ENCODE data around the gene TTC39C.
"Not testable (repeated sequence)": the region's sequence is repeated elsewhere in the genome, so short reads cannot be mapped to it uniquely, and the experiment has no call there.

Gene TTC39C

GRCh38 chr18:24118750-24119577, 104.4 kb downstream of the TTC39C start:
- Histone ChIP-seq H3K9ac (ENCODE audit: low read depth, low read length) (no peak overlapping the region), H3K9me3 (ENCODE audit: control insufficient read depth, insufficient read depth, low read length) (no peaks in the 10 kb centered on the region), H3K4me1 (ENCODE audit: insufficient read depth, low read length) (no peaks in the 10 kb centered on the region), H3K36me3 (ENCODE audit: insufficient read depth, low read length) (no peaks in the 10 kb centered on the region; the same call in 1 of the 2 replicates)

DNA sequence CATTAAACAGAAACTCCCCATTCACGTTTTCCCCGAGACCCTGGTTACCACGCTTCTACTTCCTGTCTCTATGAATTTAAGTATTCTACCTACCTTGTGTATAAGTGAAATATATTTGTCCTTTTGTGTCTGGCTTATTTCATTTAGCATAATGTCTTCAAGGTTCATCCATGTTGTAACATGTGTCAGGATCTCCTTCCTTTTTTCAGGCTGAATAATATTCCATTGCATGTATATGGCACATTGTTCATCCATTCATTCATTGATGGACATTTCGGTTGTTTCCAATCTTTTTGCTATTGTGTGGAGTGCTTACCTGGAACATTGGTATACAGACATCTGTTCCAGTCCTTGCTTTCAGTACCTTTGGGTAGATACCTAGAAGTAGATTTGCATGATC, 106.1 kb downstream of the TTC39C start:
- Histone ChIP-seq H3K36me3 (ENCODE audit: insufficient read depth, low read length) (no peaks in the 10 kb centered on the region; the same call in 1 of the 2 replicates), H3K4me1 (ENCODE audit: insufficient read depth, low read length) (no peaks in the 10 kb centered on the region), H3K9ac (ENCODE audit: low read depth, low read length) (no peak overlapping the region), H3K9me3 (ENCODE audit: control insufficient read depth, insufficient read depth, low read length) (no peaks in the 10 kb centered on the region)

GRCh38 chr18:24121625-24122024, 107.1 kb downstream of the TTC39C start:
- H3K9me3 ChIP-seq (ENCODE audit: control insufficient read depth, insufficient read depth, low read length), result no peaks in the 10 kb centered on the region
- H3K36me3 ChIP-seq (ENCODE audit: insufficient read depth, low read length), result no peaks in the 10 kb centered on the region; the same call in 1 of the 2 replicates
- no peaks in the 10 kb centered on the region for H3K4me1 ChIP-seq (ENCODE audit: insufficient read depth, low read length)
- H3K9ac ChIP-seq (ENCODE audit: low read depth, low read length), result no peak overlapping the region

- H3K9ac ChIP-seq (ENCODE audit: low read depth, low read length), result no peak overlapping the region
- H3K9me3 ChIP-seq (ENCODE audit: control insufficient read depth, insufficient read depth, low read length), result no peaks in the 10 kb centered on the region
- no peaks in the 10 kb centered on the region; the same call in 1 of the 2 replicates for H3K36me3 ChIP-seq (ENCODE audit: insufficient read depth, low read length)
- H3K4me1 ChIP-seq (ENCODE audit: insufficient read depth, low read length), result no peaks in the 10 kb centered on the region
Observed at GRCh38 chr18:24126155-24126961, 111.8 kb downstream of the TTC39C start.

DNA sequence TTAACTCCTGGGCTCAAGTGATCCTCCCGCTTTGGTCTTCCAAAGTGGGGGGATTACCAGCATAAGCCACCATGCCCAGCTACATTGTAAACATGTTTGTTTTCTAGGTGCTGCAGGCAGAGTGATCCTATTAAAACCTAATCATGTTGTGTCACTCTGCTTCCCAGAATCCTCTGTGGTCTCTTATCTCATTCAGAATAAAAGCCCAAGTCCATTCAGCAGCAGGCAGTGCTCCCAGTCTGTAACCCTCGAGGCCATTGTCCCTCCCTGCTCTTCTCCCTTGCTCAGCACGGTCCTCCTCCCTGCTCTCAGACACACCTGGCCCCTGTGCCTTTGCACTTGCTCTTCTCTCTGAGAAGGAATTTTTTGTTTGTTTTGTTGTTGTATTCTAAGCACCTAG, 113.2 kb downstream of the TTC39C start:
- Histone ChIP-seq H3K4me1 (ENCODE audit: insufficient read depth, low read length) (no peaks in the 10 kb centered on the region), H3K9ac (ENCODE audit: low read depth, low read length) (no peak overlapping the region), H3K9me3 (ENCODE audit: control insufficient read depth, insufficient read depth, low read length) (no peaks in the 10 kb centered on the region), H3K36me3 (ENCODE audit: insufficient read depth, low read length) (no peaks in the 10 kb centered on the region; the same call in 1 of the 2 replicates)

GRCh38 chr18:24128700-24129099, 114.1 kb downstream of the TTC39C start:
- no peaks in the 10 kb centered on the region for H3K9me3 ChIP-seq (ENCODE audit: control insufficient read depth, insufficient read depth, low read length)
- no peak overlapping the region for H3K9ac ChIP-seq (ENCODE audit: low read depth, low read length)
- no peaks in the 10 kb centered on the region for H3K4me1 ChIP-seq (ENCODE audit: insufficient read depth, low read length)
- no peaks in the 10 kb centered on the region; the same call in 1 of the 2 replicates for H3K36me3 ChIP-seq (ENCODE audit: insufficient read depth, low read length)

DNA sequence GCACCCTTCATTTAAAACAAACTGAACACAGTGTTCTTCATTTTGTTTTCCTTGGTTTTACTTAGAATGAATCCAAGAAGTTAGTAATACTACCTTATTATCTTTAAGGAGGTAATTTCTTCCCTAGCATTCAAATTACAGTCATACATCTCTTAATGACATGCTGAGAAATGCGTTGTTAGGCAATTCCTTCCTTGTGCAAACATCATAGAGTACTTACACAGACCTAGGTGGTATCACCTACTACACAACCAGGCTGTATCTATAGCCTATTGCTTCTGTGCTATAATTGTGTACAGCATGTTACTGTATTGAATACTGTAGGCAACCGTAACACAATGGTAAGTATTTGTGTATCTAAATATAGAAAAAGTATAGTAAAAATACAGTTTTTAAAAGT, 115.9 kb downstream of the TTC39C start:
- no peak overlapping the region for H3K9ac ChIP-seq (ENCODE audit: low read depth, low read length)
- H3K9me3 ChIP-seq (ENCODE audit: control insufficient read depth, insufficient read depth, low read length), result no peaks in the 10 kb centered on the region

DNA sequence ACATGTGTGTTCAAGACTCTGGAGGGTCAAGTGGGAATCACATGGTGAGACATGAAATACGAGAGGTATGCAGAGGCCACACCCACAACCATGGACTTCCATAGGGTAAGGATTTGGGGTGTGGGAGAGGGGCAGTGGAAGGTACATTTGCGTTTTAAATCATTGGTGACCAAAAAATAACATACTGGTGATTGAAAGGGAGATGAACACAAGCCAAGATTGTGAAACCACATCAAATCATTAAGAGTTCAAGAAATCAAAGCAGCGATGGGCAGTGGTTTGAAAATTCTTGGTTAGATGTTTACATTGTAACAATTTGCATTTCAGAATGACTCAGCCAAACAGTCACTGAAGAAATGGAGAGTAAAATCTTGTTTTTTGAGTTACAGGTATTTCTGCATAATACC, 122.4 kb downstream of the TTC39C start:
- Histone ChIP-seq H3K9ac (ENCODE audit: low read depth, low read length) (no peak overlapping the region), H3K4me1 (ENCODE audit: insufficient read depth, low read length) (peaks cover 17% of the 10 kb centered on the region; the same call in 1 of the 2 replicates), H3K36me3 (ENCODE audit: insufficient read depth, low read length) (no peaks in the 10 kb centered on the region), H3K9me3 (ENCODE audit: control insufficient read depth, insufficient read depth, low read length) (no peaks in the 10 kb centered on the region)

More for the DNA sequence above, 115.9 kb downstream of the TTC39C start:
- Histone ChIP-seq H3K4me1 (ENCODE audit: insufficient read depth, low read length) (no peaks in the 10 kb centered on the region), H3K36me3 (ENCODE audit: insufficient read depth, low read length) (no peaks in the 10 kb centered on the region)

DNA sequence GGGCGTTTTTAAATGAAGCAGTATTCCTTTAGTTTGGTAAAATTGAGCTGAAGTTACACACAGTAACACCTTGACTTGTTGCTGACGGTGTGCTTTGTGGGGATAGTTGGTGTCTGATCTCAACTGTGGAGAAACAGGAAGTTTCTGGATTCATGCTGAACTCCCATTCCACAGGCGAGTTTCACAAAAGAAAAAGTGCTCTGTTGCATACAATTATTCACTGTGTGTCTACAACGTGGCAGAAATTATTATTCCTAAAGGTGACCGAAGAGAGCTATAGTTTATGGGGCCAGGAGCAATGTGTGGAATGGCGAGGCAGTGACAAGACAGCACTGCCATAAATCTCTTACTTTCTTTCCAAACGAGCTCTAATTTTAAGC, 123.8 kb downstream of the TTC39C start:
- Histone ChIP-seq H3K4me1 (ENCODE audit: insufficient read depth, low read length) (peaks cover 17% of the 10 kb centered on the region; the same call in 1 of the 2 replicates), H3K9ac (ENCODE audit: low read depth, low read length) (peak overlapping the region; percentile 61; the same call in 1 of the 2 replicates), H3K9me3 (ENCODE audit: control insufficient read depth, insufficient read depth, low read length) (no peaks in the 10 kb centered on the region), H3K36me3 (ENCODE audit: insufficient read depth, low read length) (no peaks in the 10 kb centered on the region)

- H3K4me1 ChIP-seq (ENCODE audit: insufficient read depth, low read length), result peaks cover 17% of the 10 kb centered on the region; the same call in 1 of the 2 replicates
- H3K36me3 ChIP-seq (ENCODE audit: insufficient read depth, low read length), result no peaks in the 10 kb centered on the region
- peak within 1 kb of the TSS; percentile 61; the same call in 1 of the 2 replicates for H3K9ac ChIP-seq (ENCODE audit: low read depth, low read length)
- no peaks in the 10 kb centered on the region for H3K9me3 ChIP-seq (ENCODE audit: control insufficient read depth, insufficient read depth, low read length)
Observed at GRCh38 chr18:24138789-24139616, 124.4 kb downstream of the TTC39C start, which contains the start of gene CABYR. Gene CABYR, plus strand, starts transcription at chr18:24139062. Its CDS starts 4,053 bp downstream, at chr18:24143115.

DNA sequence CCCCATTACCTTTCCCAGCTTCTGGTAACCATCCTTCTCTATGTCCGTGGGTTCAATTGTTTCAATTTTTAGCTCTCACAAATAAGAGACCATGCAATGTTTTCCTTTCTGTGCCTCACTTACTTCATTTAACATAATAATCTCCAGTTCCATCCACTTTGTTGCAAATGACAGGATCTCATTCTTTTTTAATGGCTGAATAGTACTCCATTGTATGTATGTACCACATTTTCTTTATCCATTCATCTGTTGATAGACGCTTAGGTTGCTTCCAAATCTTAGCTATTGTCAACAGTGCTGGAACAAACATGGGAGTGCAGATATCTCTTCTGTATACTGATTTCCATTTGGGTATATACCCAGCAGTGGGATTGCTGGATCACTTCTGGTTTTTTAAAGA, 126.1 kb downstream of the TTC39C start:
- no peaks in the 10 kb centered on the region; the same call in 1 of the 2 replicates for H3K9me3 ChIP-seq (ENCODE audit: control insufficient read depth, insufficient read depth, low read length)
- H3K9ac ChIP-seq (ENCODE audit: low read depth, low read length), result no peak overlapping the region
- peaks cover 4% of the 10 kb centered on the region; the same call in 1 of the 2 replicates for H3K36me3 ChIP-seq (ENCODE audit: insufficient read depth, low read length)
- peaks cover 17% of the 10 kb centered on the region; the same call in 1 of the 2 replicates for H3K4me1 ChIP-seq (ENCODE audit: insufficient read depth, low read length)

DNA sequence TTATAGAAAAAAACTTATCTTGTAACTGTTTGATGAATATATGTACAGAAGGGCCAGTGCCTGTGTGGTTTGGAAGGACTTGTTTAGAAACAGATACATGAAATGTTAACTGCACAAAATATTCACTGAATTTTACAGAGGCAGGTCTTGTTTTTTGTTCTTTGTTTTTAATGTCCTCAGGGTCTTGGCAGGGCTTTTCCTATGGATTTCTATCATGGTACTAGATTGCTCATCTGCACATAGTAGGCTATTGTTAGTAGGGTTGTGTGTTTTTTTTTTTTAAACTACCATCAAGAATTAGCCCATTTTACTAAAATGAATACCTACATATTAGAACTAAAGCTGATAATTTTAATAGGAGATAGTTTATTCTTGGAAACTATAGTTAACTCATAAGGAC, 127.8 kb downstream of the TTC39C start:
- Histone ChIP-seq H3K9ac (ENCODE audit: low read depth, low read length) (no peak overlapping the region), H3K4me1 (ENCODE audit: insufficient read depth, low read length) (peaks cover 3% of the 10 kb centered on the region; the same call in 1 of the 2 replicates), H3K36me3 (ENCODE audit: insufficient read depth, low read length) (peaks cover 5% of the 10 kb centered on the region; the same call in 1 of the 2 replicates), H3K9me3 (ENCODE audit: control insufficient read depth, insufficient read depth, low read length) (no peaks in the 10 kb centered on the region; the same call in 1 of the 2 replicates)

DNA sequence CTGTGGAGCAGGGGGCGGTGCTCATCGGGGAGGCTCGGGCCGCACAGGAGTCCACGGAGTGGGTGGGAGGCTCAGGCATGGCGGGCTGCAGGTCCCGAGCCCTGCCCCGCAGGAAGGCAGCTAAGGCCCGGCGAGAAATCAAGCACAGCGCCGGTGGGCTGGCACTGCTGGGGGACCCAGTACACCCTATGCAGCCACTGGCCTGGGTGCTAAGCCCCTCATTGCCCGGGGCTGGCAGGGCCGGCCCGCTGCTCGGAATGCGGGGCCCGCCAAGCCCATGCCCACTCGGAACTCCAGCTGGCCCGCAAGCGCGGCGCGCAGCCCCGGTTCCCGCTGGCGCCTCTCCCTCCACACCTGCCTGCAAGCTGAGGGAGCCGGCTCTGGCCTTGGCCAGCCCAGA, 135.0 kb downstream of the TTC39C start:
- H3K9me3 ChIP-seq (ENCODE audit: control insufficient read depth, insufficient read depth, low read length); H3K4me1 ChIP-seq (ENCODE audit: insufficient read depth, low read length); H3K9ac ChIP-seq (ENCODE audit: low read depth, low read length): not testable (repeated sequence)
- H3K36me3 ChIP-seq (ENCODE audit: insufficient read depth, low read length), result peaks cover 11% of the 10 kb centered on the region

DNA sequence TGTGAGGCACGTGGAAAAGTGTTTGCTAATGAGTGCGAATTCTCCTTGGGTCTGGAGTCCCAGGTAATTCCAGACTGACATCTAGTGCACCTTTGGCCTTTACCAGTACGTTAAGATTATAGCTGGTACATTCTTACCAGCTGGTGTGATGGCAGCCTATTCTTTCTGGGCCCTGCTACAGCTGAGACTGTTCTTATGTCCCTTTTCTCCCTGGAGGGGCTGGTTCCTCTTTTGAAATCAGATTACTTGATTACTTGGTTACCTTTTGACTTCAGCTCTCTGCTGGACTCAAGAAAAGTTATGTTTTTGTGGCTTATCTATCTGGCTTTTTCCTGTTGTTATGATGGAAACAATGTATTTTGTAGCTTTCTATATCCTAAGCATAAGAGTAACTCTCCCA, 138.8 kb downstream of the TTC39C start:
- Histone ChIP-seq H3K9me3 (ENCODE audit: control insufficient read depth, insufficient read depth, low read length) (no peaks in the 10 kb centered on the region), H3K9ac (ENCODE audit: low read depth, low read length) (no peak overlapping the region), H3K36me3 (ENCODE audit: insufficient read depth, low read length) (peaks cover 10% of the 10 kb centered on the region), H3K4me1 (ENCODE audit: insufficient read depth, low read length) (no peaks in the 10 kb centered on the region)
